Effector memory CD8-positive, alpha-beta T cell (primary cell): ENCODE data around the gene ZNF716.
"Not testable (repeated sequence)": the region's sequence is repeated elsewhere in the genome, so short reads cannot be mapped to it uniquely, and the experiment has no call there.

Experiments
- ATAC-seq: fragments of 150-1000 bp; cut with Tn5 transposase; replicated peaks from 2 replicates; pipeline ENCODE4 v1.10.0; 2021; ENCODE audit warnings: mild to moderate bottlenecking, moderate library complexity
- DNase-seq, 3 experiments: peaks; one replicate each; pipeline ENCODE4 v3.0.0; 2021
- H3K27ac Mint-ChIP-seq, 2 donors: one replicate each; pipeline ENCODE4 v1.8.0; 2022; ENCODE audit warnings: mild to moderate bottlenecking in 2 of 2, mixed read lengths in 2 of 2, moderate library complexity in 2 of 2
- H3K27me3 Mint-ChIP-seq, 2 donors: one replicate each; pipeline ENCODE4 v1.8.0; 2022; ENCODE audit warnings: mixed read lengths in 2 of 2
- H3K36me3 Mint-ChIP-seq: one replicate; pipeline ENCODE4 v1.8.0; 2022; ENCODE audit warnings: mild to moderate bottlenecking, moderate library complexity, mixed read lengths; ENCODE audit not compliant: insufficient read depth
- H3K4me1 Mint-ChIP-seq, 2 donors: one replicate each; pipeline ENCODE4 v1.8.0; 2022; ENCODE audit warnings: low read depth in 2 of 2, mixed read lengths in 2 of 2
- H3K4me3 Mint-ChIP-seq, 2 donors: one replicate each; pipeline ENCODE4 v1.8.0; 2022; ENCODE audit warnings: mild to moderate bottlenecking in 2 of 2, mixed read lengths in 2 of 2, moderate library complexity in 2 of 2
- H3K9me3 Mint-ChIP-seq, 2 donors: one replicate each; pipeline ENCODE4 v1.8.0; 2022; ENCODE audit warnings: mixed read lengths in 2 of 2
- total RNA-seq, 9 experiments: gene quantifications; one replicate each; lab custom pipeline; 2026; lab: John Stamatoyannopoulos, UW

Gene ZNF716
- total RNA-seq: 0 reads per million in 9 experiments

- H3K27me3 Mint-ChIP-seq: no peaks in the 10 kb centered on the region
- H3K36me3 Mint-ChIP-seq: no peaks in the 10 kb centered on the region
- H3K27ac Mint-ChIP-seq: no peak within 1 kb of the TSS
- no peaks in the 10 kb centered on the region for H3K4me1 Mint-ChIP-seq
- no peak for DNase-seq
- peaks cover 0 to 3% of the 10 kb centered on the region in 2 donors for H3K9me3 Mint-ChIP-seq
- ATAC-seq: no peak
- H3K4me3 Mint-ChIP-seq: no peak within 1 kb of the TSS
These were observed at the start of gene ZNF716 for GRCh38 chr7:57449904-57450303. TSS of gene ZNF716 (plus strand) at chr7:57450177. CDS start at chr7:57450289, 112 bp downstream.

- no peaks in the 10 kb centered on the region for H3K27me3 Mint-ChIP-seq
- DNase-seq: no peak
- no peak overlapping the region for H3K27ac Mint-ChIP-seq
- peaks cover 4% of the 10 kb centered on the region for H3K36me3 Mint-ChIP-seq
- no peak for ATAC-seq
- H3K4me1 Mint-ChIP-seq: no peaks in the 10 kb centered on the region
- H3K9me3 Mint-ChIP-seq: peaks cover 8 to 12% of the 10 kb centered on the region in 2 donors
- no peak overlapping the region for H3K4me3 Mint-ChIP-seq
These were observed 49.3 kb upstream of the ZNF716 start for GRCh38 chr7:57400531-57401155.

GRCh38 chr7:57403051-57403450 lies 46.9 kb upstream of the ZNF716 start:
- not testable (repeated sequence) for H3K4me3 Mint-ChIP-seq, H3K36me3 Mint-ChIP-seq, ATAC-seq, H3K27me3 Mint-ChIP-seq, H3K4me1 Mint-ChIP-seq, DNase-seq, H3K9me3 Mint-ChIP-seq, H3K27ac Mint-ChIP-seq

- DNase-seq (no peak), ATAC-seq (no peak)
- Mint-ChIP-seq H3K4me3 (no peak overlapping the region), H3K9me3 (peaks cover 0 to 9% of the 10 kb centered on the region in 2 donors), H3K4me1 (no peaks in the 10 kb centered on the region), H3K36me3 (peaks cover 4% of the 10 kb centered on the region), H3K27ac (no peak overlapping the region), H3K27me3 (no peaks in the 10 kb centered on the region)
These were observed 46.2 kb upstream of the ZNF716 start for GRCh38 chr7:57403601-57404342.

DNA sequence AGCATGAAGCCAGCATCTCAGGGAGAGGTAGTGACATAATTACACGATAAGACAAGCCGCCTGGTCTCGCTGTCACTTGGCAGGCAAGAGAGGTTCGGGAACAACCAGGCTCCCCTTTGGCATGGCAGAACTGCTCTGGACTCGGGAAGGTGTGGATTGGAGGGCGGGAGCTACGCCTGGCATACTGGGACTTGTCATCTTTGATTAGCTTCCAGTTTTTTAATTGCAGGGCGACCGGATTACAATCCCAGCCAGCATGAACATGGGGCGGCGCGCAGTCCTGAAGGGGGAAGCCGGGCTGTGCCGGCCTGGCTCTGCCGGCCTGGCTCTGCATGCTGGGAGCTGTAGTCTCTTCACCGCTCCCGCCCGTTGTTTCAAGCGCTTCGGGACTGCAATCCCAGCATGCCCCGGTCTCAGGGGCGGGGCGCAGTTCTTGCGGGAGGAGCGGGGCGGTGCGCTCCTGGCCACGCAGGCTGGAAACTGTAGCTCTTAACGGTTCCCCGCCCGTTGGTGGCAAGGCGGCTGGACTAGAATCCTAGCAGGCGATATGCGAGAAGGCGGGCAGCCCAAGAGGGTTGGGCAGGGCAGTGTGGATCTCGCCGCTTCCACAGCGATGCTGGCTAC lies 45.5 kb upstream of the ZNF716 start:
- ATAC-seq: no peak
- Mint-ChIP-seq H3K36me3 (peaks cover 4% of the 10 kb centered on the region), H3K9me3 (peaks cover 5 to 13% of the 10 kb centered on the region in 2 donors), H3K4me1 (no peaks in the 10 kb centered on the region), H3K27me3 (no peaks in the 10 kb centered on the region), H3K4me3 (no peak overlapping the region), H3K27ac (no peak overlapping the region)
- no peak for DNase-seq

- Mint-ChIP-seq H3K27me3 (no peaks in the 10 kb centered on the region), H3K27ac (no peak overlapping the region), H3K9me3 (peaks cover 7 to 13% of the 10 kb centered on the region in 2 donors), H3K4me3 (no peak overlapping the region), H3K4me1 (no peaks in the 10 kb centered on the region), H3K36me3 (peaks cover 4% of the 10 kb centered on the region)
- DNase-seq: no peak
- ATAC-seq: no peak
These were observed 45.0 kb upstream of the ZNF716 start for GRCh38 chr7:57404967-57405421.

GRCh38 chr7:57407125-57407524 lies 42.9 kb upstream of the ZNF716 start:
- Mint-ChIP-seq H3K4me1 (no peaks in the 10 kb centered on the region), H3K9me3 (peaks cover 7 to 13% of the 10 kb centered on the region in 2 donors), H3K4me3 (no peak overlapping the region), H3K36me3 (no peaks in the 10 kb centered on the region), H3K27ac (no peak overlapping the region), H3K27me3 (no peaks in the 10 kb centered on the region)
- ATAC-seq (no peak), DNase-seq (no peak)

GRCh38 chr7:57412168-57412567 lies 37.8 kb upstream of the ZNF716 start:
- H3K27me3 Mint-ChIP-seq: no peaks in the 10 kb centered on the region
- H3K36me3 Mint-ChIP-seq: no peaks in the 10 kb centered on the region
- H3K4me1 Mint-ChIP-seq: no peaks in the 10 kb centered on the region

GRCh38 chr7:57412618-57413017 lies 37.4 kb upstream of the ZNF716 start:
- DNase-seq (no peak), ATAC-seq (no peak)
- H3K27ac Mint-ChIP-seq: no peak overlapping the region
- no peaks in the 10 kb centered on the region for H3K27me3 Mint-ChIP-seq
- H3K4me1 Mint-ChIP-seq: no peaks in the 10 kb centered on the region
- peaks cover 4 to 9% of the 10 kb centered on the region in 2 donors for H3K9me3 Mint-ChIP-seq
- no peaks in the 10 kb centered on the region for H3K36me3 Mint-ChIP-seq
- no peak overlapping the region for H3K4me3 Mint-ChIP-seq

More at GRCh38 chr7:57412168-57412567, 37.8 kb upstream of the ZNF716 start:
- Mint-ChIP-seq H3K4me3 (no peak overlapping the region), H3K27ac (no peak overlapping the region), H3K9me3 (peaks cover 4 to 7% of the 10 kb centered on the region in 2 donors)
- DNase-seq: no peak
- ATAC-seq: no peak

GRCh38 chr7:57413529-57414398 lies 36.2 kb upstream of the ZNF716 start:
- Mint-ChIP-seq H3K4me1 (no peaks in the 10 kb centered on the region), H3K9me3 (peaks cover 4 to 15% of the 10 kb centered on the region in 2 donors), H3K27ac (no peak overlapping the region), H3K36me3 (no peaks in the 10 kb centered on the region), H3K27me3 (no peaks in the 10 kb centered on the region), H3K4me3 (no peak overlapping the region)
- ATAC-seq: no peak
- no peak for DNase-seq

DNA sequence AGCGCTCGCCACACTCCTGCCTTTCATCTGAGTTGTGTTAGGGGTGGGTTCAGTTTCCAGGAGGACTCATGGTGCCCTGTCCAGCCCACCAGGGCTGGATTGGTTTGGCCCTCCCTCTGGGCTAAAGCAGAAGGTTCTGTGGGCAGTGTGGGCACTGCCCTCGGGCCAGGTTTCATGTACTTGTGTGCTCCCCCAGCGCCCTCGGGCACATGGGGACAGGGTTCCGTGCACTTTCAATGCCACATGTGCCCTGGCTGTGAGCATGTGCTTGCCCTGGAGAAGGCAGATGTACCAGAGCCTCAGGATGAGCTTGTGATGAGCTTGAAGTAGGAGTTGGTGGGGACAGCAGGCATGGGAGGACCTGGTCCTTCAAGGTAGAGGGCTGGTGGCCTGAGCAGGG lies 35.6 kb upstream of the ZNF716 start:
- Mint-ChIP-seq H3K27me3 (no peaks in the 10 kb centered on the region), H3K36me3 (no peaks in the 10 kb centered on the region), H3K4me1 (no peaks in the 10 kb centered on the region), H3K27ac (no peak overlapping the region), H3K4me3 (no peak overlapping the region), H3K9me3 (peaks cover under 1 to 10% of the 10 kb centered on the region in 2 donors)
- ATAC-seq (no peak), DNase-seq (no peak)

DNA sequence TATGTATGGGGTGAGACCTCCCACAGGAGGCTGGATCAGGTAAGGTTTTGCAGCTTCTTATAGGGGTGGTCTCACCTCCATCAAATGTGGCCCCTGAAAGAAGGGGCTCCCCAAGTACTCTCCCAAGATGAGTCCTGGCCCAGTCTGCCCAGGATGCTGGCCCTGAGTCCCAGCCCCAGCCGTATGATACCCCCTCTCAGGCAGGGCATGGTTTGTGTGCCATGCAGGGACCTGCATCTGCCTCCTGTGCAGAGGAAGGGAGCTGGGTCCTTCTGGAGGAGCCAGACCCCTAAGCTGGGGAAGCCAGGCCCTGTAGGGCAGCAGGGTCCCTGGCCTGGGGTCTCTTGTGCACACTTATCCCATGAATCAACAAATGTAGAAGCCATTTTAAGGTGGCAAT lies 35.1 kb upstream of the ZNF716 start:
- H3K36me3 Mint-ChIP-seq: no peaks in the 10 kb centered on the region
- no peaks in the 10 kb centered on the region for H3K4me1 Mint-ChIP-seq
- peaks cover 0 to 8% of the 10 kb centered on the region in 2 donors for H3K9me3 Mint-ChIP-seq
- H3K27me3 Mint-ChIP-seq: no peaks in the 10 kb centered on the region
- H3K27ac Mint-ChIP-seq: no peak overlapping the region
- DNase-seq: no peak
- no peak overlapping the region for H3K4me3 Mint-ChIP-seq
- ATAC-seq: no peak

DNA sequence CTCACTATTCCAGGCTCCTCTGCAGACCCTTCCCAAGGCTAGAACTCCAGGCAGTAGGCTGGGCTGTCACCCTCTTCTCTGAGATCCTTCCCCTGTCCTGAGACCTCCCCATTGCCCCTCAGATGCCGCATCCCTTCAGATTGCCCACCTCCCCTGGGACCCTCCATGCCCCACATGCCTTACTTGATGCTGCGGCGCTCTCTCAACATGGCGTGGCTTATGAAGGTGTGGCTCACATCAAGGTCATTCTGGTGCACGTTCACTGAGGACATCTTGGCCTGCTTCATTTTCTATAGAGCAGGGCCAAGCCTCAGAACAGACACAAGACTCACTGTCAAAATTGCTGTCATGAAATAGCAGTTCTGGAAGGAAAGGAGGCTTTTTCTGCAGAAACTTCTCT lies 34.7 kb upstream of the ZNF716 start:
- DNase-seq (no peak), ATAC-seq (no peak)
- H3K9me3 Mint-ChIP-seq: peaks cover 0 to 8% of the 10 kb centered on the region in 2 donors
- H3K36me3 Mint-ChIP-seq: no peaks in the 10 kb centered on the region
- H3K4me3 Mint-ChIP-seq: no peak overlapping the region
- no peaks in the 10 kb centered on the region for H3K27me3 Mint-ChIP-seq
- no peaks in the 10 kb centered on the region for H3K4me1 Mint-ChIP-seq
- no peak overlapping the region for H3K27ac Mint-ChIP-seq
